NB4 (cell line): ENCODE measurements around the gene PRDX2.
"Not testable (repeated sequence)": the region's sequence is repeated elsewhere in the genome, so short reads cannot be mapped to it uniquely, and the experiment has no call there.

ENCODE experiments used
- DNase-seq: peaks from one replicate; pipeline ENCODE4 v3.0.0; 2010; ENCODE audit warnings: low read depth
- H3K4me3 ChIP-seq: one replicate; pipeline ENCODE4 v1.5.1; 2011; ENCODE audit warnings: mild to moderate bottlenecking, low read depth, low read length, moderate library complexity
- CTCF ChIP-seq: IDR thresholded peaks from one replicate; pipeline ENCODE4 v1.5.1; 2012; ENCODE audit warnings: low read depth, low read length
- MYC ChIP-seq: IDR thresholded peaks from 2 replicates; pipeline ENCODE4 v1.6.1; 2011; ENCODE audit warnings: low read depth, low read length
- POLR2A ChIP-seq: IDR thresholded peaks from 2 replicates; pipeline ENCODE4 v1.6.1; 2011; ENCODE audit warnings: mild to moderate bottlenecking; ENCODE audit not compliant: insufficient read length; ENCODE audit errors: extremely low read depth
- TF ChIP-seq, protein P1 (sequence below): IDR thresholded peaks from 2 replicates; pipeline ENCODE4 v1.6.1; 2011; ENCODE audit warnings: low read depth, low read length

PRDX2 gene

DNA sequence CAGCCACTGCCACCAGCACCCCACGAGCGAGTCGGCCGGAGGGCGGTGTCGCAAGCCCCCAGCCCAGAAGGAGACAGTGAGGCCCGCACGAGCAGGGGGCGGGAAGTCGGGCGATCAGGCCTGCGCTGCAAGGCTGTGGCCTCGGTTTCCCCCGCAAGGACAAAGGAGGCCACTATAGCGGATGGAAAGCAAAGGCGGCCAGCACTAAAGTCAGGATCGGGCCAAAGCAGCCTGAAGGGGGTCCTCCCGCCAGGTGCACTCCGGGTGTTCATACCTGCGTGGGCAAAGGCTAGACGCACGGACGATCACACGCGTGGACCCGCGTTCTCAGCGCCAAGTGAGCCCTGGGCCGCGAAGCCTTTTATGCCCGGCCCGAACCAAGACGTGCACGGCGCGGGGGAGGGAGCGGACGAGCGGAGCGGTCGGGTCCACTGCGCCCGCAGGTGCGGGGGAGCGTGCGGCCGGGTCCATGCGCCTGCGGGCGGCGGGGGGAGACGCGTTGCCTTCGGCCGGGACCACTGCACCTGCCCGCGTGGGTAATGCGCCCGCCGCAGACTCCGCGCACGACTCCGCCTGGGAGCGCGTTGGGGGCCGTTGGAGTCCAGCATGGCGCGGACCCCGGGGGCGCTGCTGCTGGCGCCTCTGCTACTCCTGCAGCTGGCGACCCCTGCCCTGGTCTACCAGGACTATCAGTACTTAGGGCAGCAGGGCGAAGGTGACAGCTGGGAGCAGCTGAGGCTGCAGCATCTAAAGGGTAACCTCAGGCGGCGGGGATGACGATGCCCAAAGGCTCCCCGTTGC lies at the start of gene PRDX2, which contains the start of gene THSD8:
PRDX2 (minus strand) TSS at position 335 of the 801 bp plus-strand sequence. CDS start 539 bp downstream, outside the sequence.
THSD8 (plus strand) TSS at position 604 of the 801 bp plus-strand sequence; CDS start at position 607, 3 bp downstream.
- TF ChIP-seq MYC (peak; percentile 70), POLR2A (peak; percentile 92), CTCF (no peak)
- TF ChIP-seq, protein P1, sequence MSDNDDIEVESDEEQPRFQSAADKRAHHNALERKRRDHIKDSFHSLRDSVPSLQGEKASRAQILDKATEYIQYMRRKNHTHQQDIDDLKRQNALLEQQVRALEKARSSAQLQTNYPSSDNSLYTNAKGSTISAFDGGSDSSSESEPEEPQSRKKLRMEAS: peak; percentile 78
- DNase-seq: peak; percentile 86
- H3K4me3 ChIP-seq: peak within 1 kb of the TSS; percentile 82

GRCh38 chr19:12847159-12848139 lies 45.8 kb upstream of the PRDX2 start:
- DNase-seq: peak; percentile 83
- H3K4me3 ChIP-seq: no peak overlapping the region
- no peak for TF ChIP-seq POLR2A
- TF ChIP-seq, protein P1: peak; percentile 60
- no peak for TF ChIP-seq MYC
- peak; percentile 90 for TF ChIP-seq CTCF

DNA sequence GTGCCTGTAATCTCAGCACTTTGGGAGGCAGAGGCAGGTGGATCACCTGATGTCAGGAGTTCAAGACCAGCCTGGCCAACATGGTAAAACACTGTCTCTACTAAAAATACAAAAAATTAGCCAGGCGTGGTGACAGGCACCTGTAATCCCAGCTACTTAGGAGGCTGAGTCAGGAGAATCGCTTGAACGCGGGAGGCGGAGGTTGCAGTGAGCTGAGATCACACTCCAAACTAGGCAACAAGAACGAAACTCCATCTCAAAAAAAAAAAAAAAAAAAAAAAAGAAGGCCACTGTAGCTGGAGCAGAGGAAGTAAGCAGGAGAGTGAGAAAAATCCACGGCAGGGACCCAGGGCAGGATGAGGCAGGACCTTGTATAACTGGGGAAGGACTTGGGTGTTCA lies 45.0 kb upstream of the PRDX2 start:
- H3K4me3 ChIP-seq, DNase-seq: not testable (repeated sequence)

DNA sequence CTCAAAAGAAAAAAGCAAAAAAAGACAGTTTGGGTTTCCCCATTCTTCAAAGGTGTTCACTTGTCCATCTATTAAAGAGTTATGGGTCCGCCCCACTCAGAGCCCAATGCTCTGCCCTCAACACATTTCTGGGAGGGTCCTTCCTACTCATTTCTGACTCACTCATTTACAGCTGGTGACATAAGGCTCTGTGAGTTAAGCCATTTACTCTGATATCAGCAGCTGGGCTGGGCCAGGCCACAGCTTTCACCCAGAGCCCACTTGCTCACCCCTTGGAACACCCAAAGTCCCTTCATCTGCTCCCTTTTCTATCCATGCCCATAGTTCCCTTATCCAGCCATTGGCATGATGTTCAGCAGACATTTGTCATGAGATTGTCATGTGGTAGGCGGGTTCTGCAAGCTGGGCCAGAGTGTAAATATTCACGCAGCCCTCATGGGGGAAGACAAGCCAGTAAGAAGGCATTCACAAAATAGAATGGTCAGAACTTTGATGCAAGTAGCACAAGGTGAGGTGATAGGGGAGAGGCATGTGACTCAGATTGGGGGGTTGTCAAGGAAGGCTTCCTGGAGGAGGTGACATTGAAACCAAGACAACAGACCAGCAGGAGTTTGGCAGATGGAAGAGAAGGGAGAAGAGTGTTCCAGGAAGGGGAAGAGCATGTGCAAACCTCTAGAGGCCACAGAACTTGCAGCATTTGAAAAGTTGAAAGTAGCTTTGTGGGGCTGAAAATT lies 42.6 kb upstream of the PRDX2 start:
- no peak for TF ChIP-seq CTCF
- DNase-seq: no peak
- H3K4me3 ChIP-seq: no peak overlapping the region

DNA sequence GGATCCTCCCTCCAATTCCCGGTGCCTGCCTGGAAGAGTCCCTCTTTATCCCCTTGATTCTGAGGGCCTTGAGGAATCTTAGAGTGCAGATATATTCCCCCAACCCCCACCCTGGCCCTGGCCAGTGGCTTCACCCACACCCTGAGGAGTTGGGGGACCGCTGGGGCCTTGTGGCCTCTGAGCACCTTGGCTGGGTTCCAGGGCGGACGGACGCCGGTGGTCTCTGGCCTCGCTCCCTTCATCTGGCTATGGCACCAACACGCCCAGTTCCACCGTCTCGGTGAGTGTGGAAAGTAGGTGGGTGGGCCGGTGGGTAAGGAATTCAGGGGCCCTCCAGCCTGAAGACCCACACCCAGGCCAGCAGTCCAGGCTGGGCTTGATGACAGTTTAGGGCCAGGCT lies 41.7 kb upstream of the PRDX2 start:
- DNase-seq: no peak
- H3K4me3 ChIP-seq: no peak overlapping the region
- TF ChIP-seq, protein P1: no peak
- TF ChIP-seq MYC (no peak), POLR2A (no peak), CTCF (no peak)

GRCh38 chr19:12842511-12842910 lies 40.9 kb upstream of the PRDX2 start:
- TF ChIP-seq, protein P1: no peak
- TF ChIP-seq CTCF: no peak
- no peak for TF ChIP-seq MYC
- no peak for TF ChIP-seq POLR2A
- DNase-seq: no peak
- no peak overlapping the region for H3K4me3 ChIP-seq
